PC-3 (cell line): Measurements from ENCODE around the gene ATP5ME. TPM values are rescaled to one million over a fixed set of nuclear protein-coding genes. Genes with fewer than 3 reads are reported as not detected.
"Not testable (repeated sequence)": the region's sequence is repeated elsewhere in the genome, so short reads cannot be mapped to it uniquely, and the experiment has no call there.

Experiments used
- ATAC-seq: fragments of 200-7000 bp; cut with Tn5 transposase; 2 replicates; pipeline ENCODE4 v1.9.1; 2020; ENCODE audit warnings: mild to moderate bottlenecking, moderate library complexity
- BruUV-seq: library from RNA; stranded (reverse); fragments of 400-500 nt; replicated peaks from 2 replicates; lab custom pipeline; 2021; lab: Mats Ljungman, UMichigan
- CTCF ChIA-PET: fragments of 300-600 bp; sonication (Branson Sonifier 250); formaldehyde crosslinking; loops from one replicate; lab custom pipeline; 2022; ENCODE audit warnings: antibody characterized with exemption; lab: Charles Lee
- POLR2A ChIA-PET: fragments of 300-600 bp; sonication (Branson Sonifier 250); formaldehyde crosslinking; loops from one replicate; lab custom pipeline; 2022; ENCODE audit warnings: antibody characterized with exemption; ENCODE audit not compliant: unreplicated experiment; lab: Charles Lee
- DNase-seq: peaks from one replicate; pipeline ENCODE4 v3.0.0-alpha.2; 2015
- H2AFZ ChIP-seq: fragments of 300-600 bp; sonication (generic); 2 replicates; pipeline ENCODE4 v1.6.0; 2016; ENCODE audit warnings: antibody characterized with exemption, low read length
- H3F3A ChIP-seq: fragments of 300-600 bp; sonication (generic); one replicate; pipeline ENCODE4 v1.6.0; 2017; ENCODE audit warnings: antibody characterized with exemption, low read length, control low read depth, mild to moderate bottlenecking; ENCODE audit not compliant: unreplicated experiment
- H3K27ac ChIP-seq: fragments of 300-600 bp; sonication (generic); 2 replicates; pipeline ENCODE4 v1.5.1; 2016; ENCODE audit warnings: mild to moderate bottlenecking, low read length
- H3K27me3 ChIP-seq: fragments of 300-600 bp; sonication (generic); 2 replicates; pipeline ENCODE4 v1.6.1; 2016; ENCODE audit warnings: low read length, mixed read lengths
- H3K36me3 ChIP-seq: fragments of 300-600 bp; sonication (generic); 2 replicates; pipeline ENCODE4 v1.6.1; 2016; ENCODE audit warnings: low read depth, mixed run types, low read length, mixed read lengths
- H3K4me1 ChIP-seq: fragments of 300-600 bp; sonication (generic); 2 replicates; pipeline ENCODE4 v1.5.1; 2016; ENCODE audit warnings: low read length; ENCODE audit not compliant: insufficient read depth
- H3K4me2 ChIP-seq: fragments of 300-600 bp; sonication (generic); 2 replicates; pipeline ENCODE4 v1.6.0; 2016; ENCODE audit warnings: low read length
- H3K4me3 ChIP-seq: fragments of 300-600 bp; sonication (generic); 2 replicates; pipeline ENCODE4 v1.5.1; 2016; ENCODE audit warnings: mild to moderate bottlenecking, low read length, mixed read lengths
- H3K79me2 ChIP-seq: fragments of 300-600 bp; sonication (generic); 2 replicates; pipeline ENCODE4 v1.6.1; 2017; ENCODE audit warnings: low read length, mixed read lengths
- H3K9ac ChIP-seq: fragments of 300-600 bp; sonication (generic); 2 replicates; pipeline ENCODE4 v1.6.0; 2016; ENCODE audit warnings: mild to moderate bottlenecking, low read length
- H3K9me2 ChIP-seq: fragments of 300-600 bp; sonication (generic); replicated peaks from 2 replicates; pipeline ENCODE4 v1.6.1; 2016; ENCODE audit warnings: mixed run types, low read length, mixed read lengths
- H3K9me3 ChIP-seq: fragments of 300-600 bp; sonication (generic); 2 replicates; pipeline ENCODE4 v1.6.1; 2016; ENCODE audit warnings: low read length, mixed read lengths
- H4K20me1 ChIP-seq: fragments of 300-600 bp; sonication (generic); 2 replicates; pipeline ENCODE4 v1.6.1; 2016; ENCODE audit warnings: low read length, mixed read lengths
- CTCF ChIP-seq: fragments of 300-600 bp; sonication (generic); conservative IDR thresholded peaks from 2 replicates; pipeline ENCODE4 v1.5.1; 2017; ENCODE audit warnings: antibody characterized with exemption, low read depth, mild to moderate bottlenecking, low read length
- EZH2 ChIP-seq: fragments of 300-600 bp; sonication (generic); IDR thresholded peaks from one replicate; pipeline ENCODE4 v1.6.1; 2017; ENCODE audit warnings: antibody characterized with exemption, mild to moderate bottlenecking, low read length; ENCODE audit not compliant: unreplicated experiment
- EZH2phosphoT487 ChIP-seq: fragments of 300-600 bp; sonication (generic); IDR thresholded peaks from 2 replicates; pipeline ENCODE4 v1.6.1; 2018; ENCODE audit warnings: mild to moderate bottlenecking, antibody characterized with exemption, low read length, borderline replicate concordance
- intact Hi-C: fragments of 100-400 bp; cut with micrococcal nuclease; formaldehyde crosslinking; loops from 2 replicates; pipeline ENCODE4 v1.9.0; 2023
- total RNA-seq: library from RNA; depleted of rRNA; stranded (reverse); fragments of >200 nt; gene quantifications from 2 replicates; pipeline ENCODE4 v1.2.3, GENCODE V29; 2014

The ATP5ME gene
- total RNA-seq, 1 experiment from 2014 or later: 579 TPM

GRCh38 chr4:646460-646859 lies 27.6 kb downstream of the ATP5ME start:
- Histone ChIP-seq H3K27me3 (no peaks in the 10 kb centered on the region), H2AFZ (no peak overlapping the region), H3K9me2 (no peaks in the 10 kb centered on the region), H3K27ac (no peak overlapping the region), H3K9ac (no peak overlapping the region), H4K20me1 (no peaks in the 10 kb centered on the region), H3K4me1 (no peaks in the 10 kb centered on the region), H3K79me2 (no peaks in the 10 kb centered on the region), H3F3A (no peaks in the 10 kb centered on the region), H3K4me2 (no peak overlapping the region), H3K9me3 (no peaks in the 10 kb centered on the region), H3K4me3 (no peak overlapping the region), H3K36me3 (no peaks in the 10 kb centered on the region)
- no TSS peak for BruUV-seq
- ChIA-PET CTCF (no interaction called here), POLR2A (no interaction called here)
- no peak for TF ChIP-seq EZH2phosphoT487
- TF ChIP-seq EZH2: no peak
- no peak for TF ChIP-seq CTCF
- ATAC-seq (no peak), DNase-seq (no peak)
- intact Hi-C loops: no loop called here

GRCh38 chr4:642366-642765 lies 31.7 kb downstream of the ATP5ME start:
- DNase-seq, H3K4me3 ChIP-seq, H3K4me1 ChIP-seq, H3K9ac ChIP-seq, H3K79me2 ChIP-seq, intact Hi-C loops, H2AFZ ChIP-seq, CTCF ChIA-PET, H3K27me3 ChIP-seq, H3K9me2 ChIP-seq, ATAC-seq, H4K20me1 ChIP-seq, H3K4me2 ChIP-seq, H3K9me3 ChIP-seq, H3K27ac ChIP-seq, H3K36me3 ChIP-seq, BruUV-seq, H3F3A ChIP-seq, POLR2A ChIA-PET: not testable (repeated sequence)

DNA sequence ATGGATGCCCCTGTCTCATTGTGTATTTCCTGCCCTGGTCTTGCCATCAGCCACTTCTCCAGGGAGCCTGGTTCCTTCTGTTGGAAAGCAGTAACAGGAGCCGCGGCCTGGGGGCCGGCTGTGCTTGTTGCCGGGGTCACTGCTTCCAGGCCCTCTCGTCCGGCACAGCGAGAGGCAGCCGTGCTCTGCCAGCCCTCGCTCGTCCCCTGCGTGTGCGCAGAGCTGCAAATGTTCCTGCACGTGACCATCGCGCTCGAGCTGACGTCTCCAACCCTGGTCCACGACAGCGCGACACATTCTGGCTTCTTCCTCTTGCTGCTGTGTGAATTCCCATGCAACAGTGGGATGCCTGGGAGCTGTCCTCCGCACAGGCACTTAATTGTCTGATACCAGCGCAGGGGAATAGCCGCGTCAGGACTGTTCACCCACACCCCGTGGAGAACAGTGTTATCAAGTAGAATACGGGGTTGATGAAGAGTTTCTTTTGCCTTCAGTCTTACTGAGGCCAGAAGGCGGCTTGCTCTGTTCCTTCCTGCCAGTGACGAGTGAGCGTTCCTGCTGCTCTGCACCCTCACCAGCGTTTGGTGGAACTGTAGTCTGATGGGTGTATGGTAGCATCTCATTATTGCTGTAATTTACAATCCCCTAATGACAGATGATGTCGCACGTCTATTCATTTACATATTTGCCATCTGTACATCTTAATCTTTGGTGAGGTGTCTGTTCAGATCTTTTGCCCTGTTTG lies 36.4 kb downstream of the ATP5ME start:
- Histone ChIP-seq H2AFZ (no peak overlapping the region), H3K27ac (no peak overlapping the region), H3K79me2 (no peaks in the 10 kb centered on the region), H3K9me2 (no peaks in the 10 kb centered on the region), H4K20me1 (no peaks in the 10 kb centered on the region), H3K9me3 (no peaks in the 10 kb centered on the region), H3K36me3 (no peaks in the 10 kb centered on the region), H3K27me3 (peaks cover 8% of the 10 kb centered on the region; the same call in 1 of the 2 replicates), H3K4me3 (no peak overlapping the region), H3K4me1 (no peaks in the 10 kb centered on the region), H3K9ac (no peak overlapping the region), H3K4me2 (no peak overlapping the region), H3F3A (no peaks in the 10 kb centered on the region)
- ChIA-PET CTCF (no interaction called here), POLR2A (no interaction called here)
- TF ChIP-seq EZH2 (no peak), CTCF (no peak), EZH2phosphoT487 (no peak)
- ATAC-seq: no peak
- DNase-seq: no peak
- intact Hi-C loops: no loop called here
- BruUV-seq: no TSS peak
